H9 (cell line): Measurements from ENCODE around the gene ZNF609. TPM values are rescaled to one million over a fixed set of nuclear protein-coding genes. Genes with fewer than 3 reads are reported as not detected.

Experiments used
- DNase-seq: peaks from one replicate; pipeline ENCODE4 v3.0.0-alpha.2; 2017
- H2AFZ ChIP-seq: one replicate; pipeline ENCODE4 v1.6.1; 2013; ENCODE audit warnings: mild to moderate bottlenecking, low read length, control low read depth, moderate library complexity
- H2AK5ac ChIP-seq: 2 replicates; pipeline ENCODE4 v1.6.1; 2013; ENCODE audit warnings: low read length, control low read depth, mixed read lengths; ENCODE audit not compliant: insufficient read length
- H2BK120ac ChIP-seq: one replicate; pipeline ENCODE4 v1.6.1; 2013; ENCODE audit warnings: low read depth, mild to moderate bottlenecking, low read length, control low read depth, inconsistent platforms; ENCODE audit not compliant: poor library complexity, severe bottlenecking
- H2BK12ac ChIP-seq: 2 replicates; pipeline ENCODE4 v1.6.1; 2013; ENCODE audit warnings: low read length, control low read depth, mixed read lengths, low read depth; ENCODE audit not compliant: insufficient read length
- H2BK15ac ChIP-seq: 2 replicates; pipeline ENCODE4 v1.6.1; 2013; ENCODE audit warnings: low read depth, low read length, control low read depth
- H2BK20ac ChIP-seq: one replicate; pipeline ENCODE4 v1.6.1; 2013; ENCODE audit warnings: low read depth, mild to moderate bottlenecking, low read length, control low read depth, inconsistent platforms; ENCODE audit not compliant: poor library complexity, severe bottlenecking
- H2BK5ac ChIP-seq: 2 replicates; pipeline ENCODE4 v1.6.1; 2013; ENCODE audit warnings: low read length, control low read depth, mixed read lengths; ENCODE audit not compliant: insufficient read length
- H3K14ac ChIP-seq: 2 replicates; pipeline ENCODE4 v1.6.1; 2013; ENCODE audit warnings: low read length, control low read depth; ENCODE audit not compliant: insufficient read depth
- H3K18ac ChIP-seq: 2 replicates; pipeline ENCODE4 v1.6.1; 2013; ENCODE audit warnings: low read depth, mild to moderate bottlenecking, mixed read lengths, low read length, control low read depth; ENCODE audit not compliant: insufficient read length
- H3K23ac ChIP-seq: 2 replicates; pipeline ENCODE4 v1.6.1; 2013; ENCODE audit warnings: low read length, control low read depth, mixed read lengths, low read depth; ENCODE audit not compliant: insufficient read length
- H3K23me2 ChIP-seq: 2 replicates; pipeline ENCODE4 v1.6.1; 2013; ENCODE audit warnings: low read depth, mild to moderate bottlenecking, mixed read lengths, low read length, control low read depth; ENCODE audit not compliant: insufficient read length, poor library complexity, severe bottlenecking
- H3K27ac ChIP-seq: 2 replicates; pipeline ENCODE4 v1.5.1; 2013; ENCODE audit warnings: low read length, control low read depth, mixed read lengths, low read depth; ENCODE audit not compliant: insufficient read length
- H3K27me3 ChIP-seq: 2 replicates; pipeline ENCODE4 v1.6.1; 2013; ENCODE audit warnings: low read length, control low read depth, inconsistent platforms; ENCODE audit not compliant: insufficient read depth
- H3K4ac ChIP-seq: 2 replicates; pipeline ENCODE4 v1.6.1; 2013; ENCODE audit warnings: low read depth, mild to moderate bottlenecking, control low read depth, inconsistent platforms, low read length, moderate library complexity
- H3K4me1 ChIP-seq: 2 replicates; pipeline ENCODE4 v1.6.1; 2013; ENCODE audit warnings: low read length, control low read depth, inconsistent platforms; ENCODE audit not compliant: insufficient read depth
- H3K4me2 ChIP-seq: 2 replicates; pipeline ENCODE4 v1.6.1; 2013; ENCODE audit warnings: low read length, control low read depth, mixed read lengths; ENCODE audit not compliant: insufficient read length, insufficient read depth
- H3K56ac ChIP-seq: 2 replicates; pipeline ENCODE4 v1.6.1; 2013; ENCODE audit warnings: low read depth, mild to moderate bottlenecking, mixed read lengths, low read length, control low read depth; ENCODE audit not compliant: insufficient read length
- H3K79me1 ChIP-seq: 2 replicates; pipeline ENCODE4 v1.6.1; 2013; ENCODE audit warnings: low read depth, mild to moderate bottlenecking, moderate library complexity, low read length, control low read depth, inconsistent platforms; ENCODE audit not compliant: insufficient read depth, poor library complexity, severe bottlenecking
- H3K79me2 ChIP-seq: 2 replicates; pipeline ENCODE4 v1.6.1; 2013; ENCODE audit warnings: low read length, control low read depth, inconsistent platforms; ENCODE audit not compliant: insufficient read depth
- H3K9ac ChIP-seq: 2 replicates; pipeline ENCODE4 v1.6.1; 2013; ENCODE audit warnings: low read length, control low read depth, mixed read lengths; ENCODE audit not compliant: insufficient read length; ENCODE audit errors: extremely low read depth
- H3K9me3 ChIP-seq: one replicate; pipeline ENCODE4 v1.6.1; 2013; ENCODE audit warnings: low read depth, low read length, inconsistent platforms; ENCODE audit not compliant: control insufficient read depth
- H3T11ph ChIP-seq: one replicate; pipeline ENCODE4 v1.6.1; 2013; ENCODE audit warnings: mild to moderate bottlenecking, low read length, control low read depth, inconsistent platforms
- H4K20me1 ChIP-seq: one replicate; pipeline ENCODE4 v1.6.1; 2013; ENCODE audit not compliant: control insufficient read depth, insufficient read length, insufficient read depth
- H4K5ac ChIP-seq: 2 replicates; pipeline ENCODE4 v1.6.1; 2013; ENCODE audit warnings: low read depth, mild to moderate bottlenecking, mixed read lengths, low read length, control low read depth; ENCODE audit not compliant: insufficient read length
- H4K8ac ChIP-seq: replicated peaks from 2 replicates; pipeline ENCODE4 v1.6.1; 2013; ENCODE audit warnings: low read length, control low read depth, mixed read lengths, low read depth; ENCODE audit not compliant: insufficient read length
- H4K91ac ChIP-seq: 2 replicates; pipeline ENCODE4 v1.6.1; 2013; ENCODE audit warnings: low read depth, mild to moderate bottlenecking, moderate library complexity, mixed read lengths, low read length, control low read depth; ENCODE audit not compliant: insufficient read length
- H3K27ac Mint-ChIP-seq, 3 experiments: 2 replicates in 2 of 3; 3 replicates in 1 of 3; pipeline ENCODE4 v1.8.0; 2020 to 2021; ENCODE audit warnings: mixed read lengths in 3 of 3, mild to moderate bottlenecking in 1 of 3, moderate library complexity in 1 of 3
- H3K27me3 Mint-ChIP-seq: 2 replicates; pipeline ENCODE4 v1.8.0; 2021; ENCODE audit warnings: low read depth, mild to moderate bottlenecking, moderate library complexity, mixed read lengths
- H3K36me3 Mint-ChIP-seq, 3 experiments: 2 replicates in 2 of 3; 3 replicates in 1 of 3; pipeline ENCODE4 v1.8.0; 2020 to 2021; ENCODE audit warnings: low read depth in 3 of 3, mixed read lengths in 3 of 3; ENCODE audit not compliant: insufficient read depth in 1 of 3
- H3K4me1 Mint-ChIP-seq, 2 experiments: 2 replicates each; pipeline ENCODE4 v1.8.0; 2020; ENCODE audit warnings: mixed read lengths in 2 of 2
- H3K4me3 Mint-ChIP-seq, 2 experiments: 2 replicates in 1 of 2; 3 replicates in 1 of 2; pipeline ENCODE4 v1.8.0; 2020 to 2021; ENCODE audit warnings: mild to moderate bottlenecking in 2 of 2, mixed read lengths in 2 of 2, moderate library complexity in 1 of 2
- H3K9me3 Mint-ChIP-seq, 2 experiments: 2 replicates in 1 of 2; 3 replicates in 1 of 2; pipeline ENCODE4 v1.8.0; 2020; ENCODE audit warnings: mild to moderate bottlenecking in 2 of 2, mixed read lengths in 2 of 2, moderate library complexity in 1 of 2
- WGBS: extraction: QIAGEN DNeasy Blood & Tissue Kit; methylation state at CpG from one replicate; pipeline ENCODE4 v1.1.7; 2013; ENCODE audit warnings: missing lambda C conversion rate, low lambda C conversion rate, mixed read lengths; ENCODE audit not compliant: insufficient read length; ENCODE audit errors: extremely low coverage; 5-methylcytosine and 5-hydroxymethylcytosine counted together
- total RNA-seq: library from RNA; stranded (reverse); gene quantifications from 2 replicates; pipeline ENCODE4 v1.2.1, GENCODE V29; 2021
- TF ChIP-seq, protein P1 (sequence below): fragments of 200-600 bp; sonication (generic); conservative IDR thresholded peaks from 3 replicates; pipeline ENCODE4 v1.8.0; 2021; ENCODE audit warnings: antibody characterized with exemption, mild to moderate bottlenecking

The ZNF609 gene
- total RNA-seq, 1 experiment from 2014 or later = 45.3 TPM

DNA sequence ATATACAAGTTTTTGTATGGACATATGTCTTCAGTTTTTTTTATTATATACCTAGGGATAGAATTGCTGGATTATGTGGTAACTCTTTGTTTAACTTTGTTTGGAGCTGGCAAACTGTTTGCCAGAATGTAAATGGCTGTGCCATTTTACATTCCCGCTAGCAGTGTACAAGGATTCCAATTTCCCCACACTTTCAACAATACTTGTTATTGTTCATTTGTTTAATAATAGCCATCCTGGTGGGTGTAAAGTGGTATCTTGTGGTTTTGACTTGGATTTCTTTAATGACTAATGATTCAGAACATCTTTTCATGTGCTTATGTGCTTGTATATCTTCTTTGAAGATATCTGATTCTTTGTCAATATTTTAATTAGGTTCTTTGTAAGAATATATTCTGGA, 64.4 kb downstream of the ZNF609 start:
- no peak overlapping the region for H2BK20ac ChIP-seq
- H4K91ac ChIP-seq = no peak overlapping the region
- no peak for DNase-seq
- no peaks in the 10 kb centered on the region; the same call in 1 of the 2 replicates for H3K4me1 ChIP-seq
- peaks cover 0 to 9% (median 8%) of the 10 kb centered on the region in 3 experiments; a peak in 5 of 7 replicates for H3K36me3 Mint-ChIP-seq
- H3K4ac ChIP-seq = no peak overlapping the region
- H4K8ac ChIP-seq = no peak overlapping the region
- no peak overlapping the region for H3K56ac ChIP-seq
- H3K27ac ChIP-seq = no peak overlapping the region
- TF ChIP-seq, protein P1, sequence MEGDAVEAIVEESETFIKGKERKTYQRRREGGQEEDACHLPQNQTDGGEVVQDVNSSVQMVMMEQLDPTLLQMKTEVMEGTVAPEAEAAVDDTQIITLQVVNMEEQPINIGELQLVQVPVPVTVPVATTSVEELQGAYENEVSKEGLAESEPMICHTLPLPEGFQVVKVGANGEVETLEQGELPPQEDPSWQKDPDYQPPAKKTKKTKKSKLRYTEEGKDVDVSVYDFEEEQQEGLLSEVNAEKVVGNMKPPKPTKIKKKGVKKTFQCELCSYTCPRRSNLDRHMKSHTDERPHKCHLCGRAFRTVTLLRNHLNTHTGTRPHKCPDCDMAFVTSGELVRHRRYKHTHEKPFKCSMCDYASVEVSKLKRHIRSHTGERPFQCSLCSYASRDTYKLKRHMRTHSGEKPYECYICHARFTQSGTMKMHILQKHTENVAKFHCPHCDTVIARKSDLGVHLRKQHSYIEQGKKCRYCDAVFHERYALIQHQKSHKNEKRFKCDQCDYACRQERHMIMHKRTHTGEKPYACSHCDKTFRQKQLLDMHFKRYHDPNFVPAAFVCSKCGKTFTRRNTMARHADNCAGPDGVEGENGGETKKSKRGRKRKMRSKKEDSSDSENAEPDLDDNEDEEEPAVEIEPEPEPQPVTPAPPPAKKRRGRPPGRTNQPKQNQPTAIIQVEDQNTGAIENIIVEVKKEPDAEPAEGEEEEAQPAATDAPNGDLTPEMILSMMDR = no peak
- no peaks in the 10 kb centered on the region for H3K9me3 Mint-ChIP-seq
- no peak overlapping the region for H2BK15ac ChIP-seq
- no peak overlapping the region for H2AFZ ChIP-seq
- H2AK5ac ChIP-seq = no peak overlapping the region
- no peak overlapping the region for H3K4me3 Mint-ChIP-seq
- H4K20me1 ChIP-seq = no peaks in the 10 kb centered on the region
- H3K18ac ChIP-seq = no peak overlapping the region
- H3K4me1 Mint-ChIP-seq = peaks cover 42 to 44% of the 10 kb centered on the region in 2 experiments
- no peak overlapping the region for H3K23ac ChIP-seq
- H3K27ac Mint-ChIP-seq = no peak overlapping the region; a peak in 1 of 7 replicates
- WGBS = no CpG with 5 or more reads among the region's 1 CpG
- no peak overlapping the region for H3K4me2 ChIP-seq
- no peak overlapping the region for H2BK12ac ChIP-seq
- H3K79me2 ChIP-seq = peaks cover 22% of the 10 kb centered on the region; the same call in 1 of the 2 replicates
- H3K9me3 ChIP-seq = no peaks in the 10 kb centered on the region
- H3K27me3 ChIP-seq = no peaks in the 10 kb centered on the region
- no peak overlapping the region for H4K5ac ChIP-seq
- no peak overlapping the region for H3T11ph ChIP-seq
- H3K9ac ChIP-seq = no peak overlapping the region
- H3K79me1 ChIP-seq = peaks cover 25% of the 10 kb centered on the region
- no peak overlapping the region for H2BK5ac ChIP-seq
- H3K23me2 ChIP-seq = no peaks in the 10 kb centered on the region
- no peak overlapping the region for H3K14ac ChIP-seq
- H2BK120ac ChIP-seq = no peak overlapping the region
- H3K27me3 Mint-ChIP-seq = no peaks in the 10 kb centered on the region
